NCI-H510A treated with DMSO at 0.1 percent for 48 hours (cell line): ENCODE results near the gene MINDY1.

Experiments
- DNase-seq: peaks from one replicate; lab custom pipeline; 2025; lab: John Stamatoyannopoulos, UW

Gene MINDY1

GRCh38 chr1:151006327-151007052, at the start of gene MINDY1:
Gene MINDY1, minus strand, starts transcription at chr1:151006902. Its CDS starts 4,285 bp downstream, at chr1:151002617.
- DNase-seq = peak; percentile 87

GRCh38 chr1:151056149-151056548, 49.4 kb upstream of the MINDY1 start:
- DNase-seq = no peak

GRCh38 chr1:151055581-151055980, 48.9 kb upstream of the MINDY1 start:
- no peak for DNase-seq

- no peak for DNase-seq
These were observed 48.4 kb upstream of the MINDY1 start for GRCh38 chr1:151054971-151055547.

- no peak for DNase-seq
These were observed 44.8 kb upstream of the MINDY1 start for GRCh38 chr1:151051356-151052009.

- DNase-seq = no peak
These were observed 43.5 kb upstream of the MINDY1 start for GRCh38 chr1:151050051-151050688.

GRCh38 chr1:151049458-151049857, 42.8 kb upstream of the MINDY1 start:
- no peak for DNase-seq

GRCh38 chr1:151048645-151049032, 41.9 kb upstream of the MINDY1 start:
- DNase-seq = no peak

GRCh38 chr1:151047925-151048644, 41.4 kb upstream of the MINDY1 start:
- DNase-seq = peak; percentile 70

- peak; percentile 64 for DNase-seq
These were observed 40.9 kb upstream of the MINDY1 start, which contains the start of gene C1orf56 for GRCh38 chr1:151047591-151047924. Gene C1orf56, plus strand, starts transcription at chr1:151047751. Its CDS starts 97 bp downstream, at chr1:151047848.

- DNase-seq = no peak
These were observed 36.5 kb upstream of the MINDY1 start for GRCh38 chr1:151043163-151043562.

GRCh38 chr1:151039521-151039920, 32.8 kb upstream of the MINDY1 start:
- DNase-seq = no peak

- DNase-seq = no peak
These were observed 30.3 kb upstream of the MINDY1 start for GRCh38 chr1:151037032-151037431.

GRCh38 chr1:151036356-151036755, 29.7 kb upstream of the MINDY1 start, which contains the start of gene BNIPL:
Gene BNIPL, plus strand, starts transcription at chr1:151036586. Its CDS starts 140 bp downstream, at chr1:151036726.
- DNase-seq = no peak

GRCh38 chr1:151035167-151035566, 28.5 kb upstream of the MINDY1 start:
- no peak for DNase-seq

- DNase-seq = no peak
These were observed 25.5 kb upstream of the MINDY1 start for GRCh38 chr1:151032164-151032563.

GRCh38 chr1:151026460-151026859, 19.8 kb upstream of the MINDY1 start:
- no peak for DNase-seq

- DNase-seq = peak; percentile 45
These were observed 17.9 kb upstream of the MINDY1 start for GRCh38 chr1:151024540-151025146.

GRCh38 chr1:151013518-151013917, 6.8 kb upstream of the MINDY1 start:
- DNase-seq = peak; percentile 67

- DNase-seq = no peak
These were observed 6.2 kb upstream of the MINDY1 start for GRCh38 chr1:151012684-151013471.
